Head of caudate nucleus (tissue), 42 donors: ENCODE results near the gene MBD3L5.

Source experiments
- DNase-seq, 42 donors: peaks; one replicate each; pipeline versions ENCODE4 v3.0.0 to v3.0.0-alpha.2; 2020 to 2021; ENCODE audit warnings: mixed read lengths in 7 of 42
- intact Hi-C: fragments of 100-400 bp; cut with DNase I; formaldehyde crosslinking; loops from one replicate; pipeline ENCODE4 v1.15.0; 2022

The MBD3L5 gene

DNA sequence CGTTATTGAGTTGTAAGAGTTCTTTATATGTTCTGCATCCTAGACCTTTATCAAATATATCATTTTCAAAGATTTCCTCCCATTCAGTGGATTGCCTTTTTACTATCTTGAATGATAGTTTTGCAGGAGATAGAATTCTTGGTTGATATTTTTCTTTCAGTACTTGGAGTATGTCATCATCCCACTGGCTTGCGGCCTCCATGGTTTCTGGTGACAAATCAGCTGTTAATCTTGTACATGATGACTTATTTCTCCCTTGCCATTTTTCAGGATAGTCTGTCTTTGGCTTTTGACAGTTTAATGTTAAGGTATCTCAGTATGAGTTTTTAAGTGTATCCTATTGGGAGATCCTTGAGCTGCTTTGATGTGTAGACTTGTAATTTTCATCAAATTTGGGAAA is 47.6 kb downstream of the MBD3L5 start:
- intact Hi-C loops, result no loop called here
- peak in 2 of 42 donors; percentile 14 to 22 for DNase-seq
